KMS-11 (cell line): Measurements from ENCODE around the gene SRXN1.
"Not testable (repeated sequence)": the region's sequence is repeated elsewhere in the genome, so short reads cannot be mapped to it uniquely, and the experiment has no call there.

ENCODE experiments used
- H2AFZ ChIP-seq: fragments of 200-600 bp; sonication (generic); 2 replicates; pipeline ENCODE4 v1.6.1; 2016; ENCODE audit warnings: antibody characterized with exemption, mixed run types, low read depth
- H3K27ac ChIP-seq: fragments of 200-600 bp; sonication (generic); 2 replicates; pipeline ENCODE4 v1.6.1; 2016; ENCODE audit warnings: mild to moderate bottlenecking, mixed run types
- H3K27me3 ChIP-seq: fragments of 200-600 bp; sonication (generic); 2 replicates; pipeline ENCODE4 v1.6.1; 2017; ENCODE audit warnings: mild to moderate bottlenecking, low read depth, mixed run types, moderate library complexity; ENCODE audit not compliant: insufficient read depth
- H3K36me3 ChIP-seq: fragments of 200-600 bp; sonication (generic); 2 replicates; pipeline ENCODE4 v1.6.1; 2017; ENCODE audit warnings: mild to moderate bottlenecking, mixed run types; ENCODE audit not compliant: insufficient read depth
- H3K4me1 ChIP-seq: fragments of 200-600 bp; sonication (generic); 2 replicates; pipeline ENCODE4 v1.6.1; 2016; ENCODE audit warnings: mild to moderate bottlenecking, low read depth, mixed run types; ENCODE audit not compliant: poor library complexity, severe bottlenecking
- H3K4me2 ChIP-seq: fragments of 200-600 bp; sonication (generic); 2 replicates; pipeline ENCODE4 v1.7.0; 2016; ENCODE audit warnings: mild to moderate bottlenecking, mixed run types
- H3K4me3 ChIP-seq: fragments of 200-600 bp; sonication (generic); IDR thresholded peaks from 2 replicates; pipeline ENCODE4 v1.6.1; 2017; ENCODE audit warnings: low read depth, low read length, mixed read lengths; ENCODE audit not compliant: insufficient read depth
- H3K79me2 ChIP-seq: fragments of 200-600 bp; sonication (generic); 2 replicates; pipeline ENCODE4 v1.6.1; 2016; ENCODE audit warnings: low read depth, mixed run types; ENCODE audit not compliant: insufficient read depth
- H3K9ac ChIP-seq: fragments of 200-600 bp; sonication (generic); 2 replicates; pipeline ENCODE4 v1.6.1; 2016; ENCODE audit warnings: mild to moderate bottlenecking, mixed run types
- H4K20me1 ChIP-seq: fragments of 200-600 bp; sonication (generic); 2 replicates; pipeline ENCODE4 v1.6.1; 2016; ENCODE audit warnings: mild to moderate bottlenecking, mixed run types; ENCODE audit not compliant: insufficient read depth
- CTCF ChIP-seq: fragments of 200-600 bp; sonication (generic); conservative IDR thresholded peaks from 2 replicates; pipeline ENCODE4 v1.6.1; 2017; ENCODE audit warnings: low read depth, mild to moderate bottlenecking, antibody characterized with exemption, low read length, moderate library complexity, mixed read lengths

SRXN1 gene

GRCh38 chr20:698276-698675 is 45.3 kb upstream of the SRXN1 start:
- no peak overlapping the region for H3K9ac ChIP-seq
- H3K4me3 ChIP-seq, result no peak overlapping the region
- no peak overlapping the region for H3K27ac ChIP-seq
- no peaks in the 10 kb centered on the region for H3K79me2 ChIP-seq
- H2AFZ ChIP-seq, result no peak overlapping the region
- no peak overlapping the region for H3K4me2 ChIP-seq
- no peaks in the 10 kb centered on the region for H4K20me1 ChIP-seq
- no peaks in the 10 kb centered on the region for H3K27me3 ChIP-seq
- no peaks in the 10 kb centered on the region for H3K4me1 ChIP-seq
- no peak for TF ChIP-seq CTCF
- H3K36me3 ChIP-seq, result no peaks in the 10 kb centered on the region

- no peaks in the 10 kb centered on the region for H4K20me1 ChIP-seq
- no peaks in the 10 kb centered on the region for H3K27me3 ChIP-seq
- no peaks in the 10 kb centered on the region for H3K4me1 ChIP-seq
- TF ChIP-seq CTCF, result no peak
- H2AFZ ChIP-seq, result no peak overlapping the region
- no peak overlapping the region for H3K4me3 ChIP-seq
- no peak overlapping the region for H3K27ac ChIP-seq
- H3K79me2 ChIP-seq, result no peaks in the 10 kb centered on the region
- no peaks in the 10 kb centered on the region for H3K36me3 ChIP-seq
- no peak overlapping the region for H3K4me2 ChIP-seq
- no peak overlapping the region for H3K9ac ChIP-seq
These were observed 44.8 kb upstream of the SRXN1 start for GRCh38 chr20:697826-698225.

GRCh38 chr20:695165-695866 is 42.3 kb upstream of the SRXN1 start:
- Histone ChIP-seq H2AFZ (no peak overlapping the region), H3K4me1 (no peaks in the 10 kb centered on the region), H3K36me3 (no peaks in the 10 kb centered on the region), H3K79me2 (no peaks in the 10 kb centered on the region), H3K4me2 (no peak overlapping the region), H4K20me1 (no peaks in the 10 kb centered on the region), H3K9ac (no peak overlapping the region), H3K27me3 (no peaks in the 10 kb centered on the region), H3K27ac (no peak overlapping the region), H3K4me3 (no peak overlapping the region)
- TF ChIP-seq CTCF, result no peak

GRCh38 chr20:694496-694895 is 41.5 kb upstream of the SRXN1 start:
- no peaks in the 10 kb centered on the region for H3K79me2 ChIP-seq
- no peak overlapping the region for H2AFZ ChIP-seq
- H3K27me3 ChIP-seq, result no peaks in the 10 kb centered on the region
- H4K20me1 ChIP-seq, result no peaks in the 10 kb centered on the region
- no peak overlapping the region for H3K4me3 ChIP-seq
- no peak overlapping the region for H3K27ac ChIP-seq
- no peak overlapping the region for H3K4me2 ChIP-seq
- H3K36me3 ChIP-seq, result no peaks in the 10 kb centered on the region
- no peaks in the 10 kb centered on the region for H3K4me1 ChIP-seq
- no peak overlapping the region for H3K9ac ChIP-seq
- TF ChIP-seq CTCF, result no peak

GRCh38 chr20:693786-694185 is 40.8 kb upstream of the SRXN1 start:
- H3K9ac ChIP-seq, H3K4me1 ChIP-seq, H3K27me3 ChIP-seq, H3K27ac ChIP-seq, H4K20me1 ChIP-seq, H3K36me3 ChIP-seq, H3K79me2 ChIP-seq, H2AFZ ChIP-seq, H3K4me2 ChIP-seq, H3K4me3 ChIP-seq: not testable (repeated sequence)
